DOHH2 (cell line): ENCODE measurements around the gene SRR.

ENCODE experiments used
- H3F3A ChIP-seq: fragments of 200-600 bp; sonication (generic), shearing (Covaris generic); 2 replicates; pipeline ENCODE4 v1.6.0; 2016; ENCODE audit warnings: antibody characterized with exemption, mild to moderate bottlenecking; ENCODE audit not compliant: control insufficient read depth, insufficient read depth
- H3K27ac ChIP-seq: fragments of 200-600 bp; sonication (generic); 2 replicates; pipeline ENCODE4 v1.5.1; 2014; ENCODE audit warnings: low read depth, mild to moderate bottlenecking, low read length, moderate library complexity
- H3K27me3 ChIP-seq: fragments of 200-600 bp; sonication (generic); 2 replicates; pipeline ENCODE4 v1.6.1; 2014; ENCODE audit warnings: mild to moderate bottlenecking, low read length, mixed read lengths; ENCODE audit not compliant: control insufficient read depth
- H3K36me3 ChIP-seq: fragments of 200-600 bp; sonication (generic); 2 replicates; pipeline ENCODE4 v1.6.1; 2014; ENCODE audit warnings: mild to moderate bottlenecking, low read length, moderate library complexity, mixed read lengths; ENCODE audit not compliant: control insufficient read depth
- H3K4me1 ChIP-seq: fragments of 200-600 bp; sonication (generic); 2 replicates; pipeline ENCODE4 v1.6.1; 2014; ENCODE audit warnings: mild to moderate bottlenecking, low read length, mixed read lengths; ENCODE audit not compliant: control insufficient read depth
- H3K4me2 ChIP-seq: fragments of 200-600 bp; sonication (generic); 2 replicates; pipeline ENCODE4 v1.6.0; 2014; ENCODE audit warnings: mild to moderate bottlenecking, low read length, moderate library complexity
- H3K4me3 ChIP-seq: fragments of 200-600 bp; sonication (generic); 2 replicates; pipeline ENCODE4 v1.5.1; 2014; ENCODE audit warnings: mild to moderate bottlenecking, low read length, mixed read lengths
- H3K79me2 ChIP-seq: fragments of 200-600 bp; sonication (generic); 2 replicates; pipeline ENCODE4 v1.6.1; 2014; ENCODE audit warnings: mild to moderate bottlenecking, low read length, mixed read lengths; ENCODE audit not compliant: control insufficient read depth
- H3K9me2 ChIP-seq: fragments of 200-600 bp; sonication (generic); replicated peaks from 2 replicates; pipeline ENCODE4 v1.6.1; 2014; ENCODE audit warnings: mild to moderate bottlenecking, low read length, mixed read lengths; ENCODE audit not compliant: control insufficient read depth
- H3K9me3 ChIP-seq: fragments of 200-600 bp; sonication (generic); 2 replicates; pipeline ENCODE4 v1.6.1; 2014; ENCODE audit warnings: antibody characterized with exemption, low read length, mixed read lengths; ENCODE audit not compliant: control insufficient read depth, insufficient read depth
- H4K20me1 ChIP-seq: fragments of 200-600 bp; sonication (generic); 2 replicates; pipeline ENCODE4 v1.6.0; 2014; ENCODE audit warnings: low read depth, mild to moderate bottlenecking, antibody characterized with exemption, low read length, moderate library complexity; ENCODE audit not compliant: control insufficient read depth, insufficient read depth
- CTCF ChIP-seq: fragments of 200-600 bp; sonication (generic); IDR thresholded peaks from one replicate; pipeline ENCODE4 v1.5.1; 2014; ENCODE audit warnings: antibody characterized with exemption, mild to moderate bottlenecking, low read depth, low read length; ENCODE audit not compliant: poor library complexity, severe bottlenecking
- EZH2phosphoT487 ChIP-seq: fragments of 200-600 bp; sonication (generic); IDR thresholded peaks from 2 replicates; pipeline ENCODE4 v1.6.1; 2017; ENCODE audit warnings: borderline replicate concordance, mild to moderate bottlenecking, antibody characterized with exemption, low read length, moderate library complexity, mixed read lengths

The SRR gene

GRCh38 chr17:2372180-2372579, 68.4 kb downstream of the SRR start:
- no peaks in the 10 kb centered on the region for H3K9me3 ChIP-seq
- no peaks in the 10 kb centered on the region for H3K4me1 ChIP-seq
- no peaks in the 10 kb centered on the region for H3K9me2 ChIP-seq
- 0 out of 2 replicates have a peak, but pooled peaks cover 2% of the 10 kb centered on the region for H3K36me3 ChIP-seq
- no peaks in the 10 kb centered on the region for H4K20me1 ChIP-seq
- H3F3A ChIP-seq, result no peaks in the 10 kb centered on the region
- H3K79me2 ChIP-seq, result no peaks in the 10 kb centered on the region
- H3K27me3 ChIP-seq, result no peaks in the 10 kb centered on the region
- no peak overlapping the region for H3K27ac ChIP-seq
- H3K4me3 ChIP-seq, result no peak overlapping the region
- no peak overlapping the region for H3K4me2 ChIP-seq
- no peak for TF ChIP-seq EZH2phosphoT487
- no peak for TF ChIP-seq CTCF

GRCh38 chr17:2372681-2373080, 68.9 kb downstream of the SRR start:
- Histone ChIP-seq H3K79me2 (no peaks in the 10 kb centered on the region), H3K27me3 (no peaks in the 10 kb centered on the region), H3K4me3 (no peak overlapping the region), H3K4me1 (no peaks in the 10 kb centered on the region), H3F3A (no peaks in the 10 kb centered on the region), H3K36me3 (0 out of 2 replicates have a peak, but pooled peaks cover 2% of the 10 kb centered on the region), H3K27ac (no peak overlapping the region), H3K4me2 (no peak overlapping the region), H3K9me2 (no peaks in the 10 kb centered on the region), H4K20me1 (no peaks in the 10 kb centered on the region), H3K9me3 (no peaks in the 10 kb centered on the region)
- no peak for TF ChIP-seq CTCF
- no peak for TF ChIP-seq EZH2phosphoT487

GRCh38 chr17:2373179-2373578, 69.4 kb downstream of the SRR start:
- Histone ChIP-seq H3K27ac (no peak overlapping the region), H3F3A (no peaks in the 10 kb centered on the region), H3K4me2 (no peak overlapping the region), H4K20me1 (no peaks in the 10 kb centered on the region), H3K4me3 (no peak overlapping the region), H3K27me3 (no peaks in the 10 kb centered on the region), H3K36me3 (0 out of 2 replicates have a peak, but pooled peaks cover 2% of the 10 kb centered on the region), H3K9me2 (no peaks in the 10 kb centered on the region), H3K9me3 (no peaks in the 10 kb centered on the region), H3K79me2 (no peaks in the 10 kb centered on the region), H3K4me1 (no peaks in the 10 kb centered on the region)
- no peak for TF ChIP-seq CTCF
- TF ChIP-seq EZH2phosphoT487, result no peak
